Umbilical cord (tissue), 2 donors: Measurements from ENCODE around the gene NFYC. TPM values are rescaled to one million over a fixed set of nuclear protein-coding genes. Genes with fewer than 3 reads are reported as not detected.
"Not testable (repeated sequence)": the region's sequence is repeated elsewhere in the genome, so short reads cannot be mapped to it uniquely, and the experiment has no call there.

Experiments
- DNase-seq: peaks from one replicate; pipeline ENCODE4 v3.0.0-alpha.2; 2015; ENCODE audit warnings: low spot score
- total RNA-seq: library from RNA; depleted of rRNA; stranded (reverse); fragments of >200 nt; gene quantifications from one replicate; pipeline ENCODE4 v1.2.3, GENCODE V29; 2014; ENCODE audit warnings: low replicate concordance; ENCODE audit not compliant: insufficient read depth

NFYC gene
- total RNA-seq, 1 donor from 2014 or later: 38.0 TPM

- DNase-seq: peak; percentile 45
Measured at GRCh38 chr1:40665335-40666171, 26.0 kb upstream of the NFYC start, which contains the start of gene RIMS3. Gene RIMS3 (minus strand): TSS chr1:40665682. CDS start chr1:40641925, 23,757 bp downstream.

DNA sequence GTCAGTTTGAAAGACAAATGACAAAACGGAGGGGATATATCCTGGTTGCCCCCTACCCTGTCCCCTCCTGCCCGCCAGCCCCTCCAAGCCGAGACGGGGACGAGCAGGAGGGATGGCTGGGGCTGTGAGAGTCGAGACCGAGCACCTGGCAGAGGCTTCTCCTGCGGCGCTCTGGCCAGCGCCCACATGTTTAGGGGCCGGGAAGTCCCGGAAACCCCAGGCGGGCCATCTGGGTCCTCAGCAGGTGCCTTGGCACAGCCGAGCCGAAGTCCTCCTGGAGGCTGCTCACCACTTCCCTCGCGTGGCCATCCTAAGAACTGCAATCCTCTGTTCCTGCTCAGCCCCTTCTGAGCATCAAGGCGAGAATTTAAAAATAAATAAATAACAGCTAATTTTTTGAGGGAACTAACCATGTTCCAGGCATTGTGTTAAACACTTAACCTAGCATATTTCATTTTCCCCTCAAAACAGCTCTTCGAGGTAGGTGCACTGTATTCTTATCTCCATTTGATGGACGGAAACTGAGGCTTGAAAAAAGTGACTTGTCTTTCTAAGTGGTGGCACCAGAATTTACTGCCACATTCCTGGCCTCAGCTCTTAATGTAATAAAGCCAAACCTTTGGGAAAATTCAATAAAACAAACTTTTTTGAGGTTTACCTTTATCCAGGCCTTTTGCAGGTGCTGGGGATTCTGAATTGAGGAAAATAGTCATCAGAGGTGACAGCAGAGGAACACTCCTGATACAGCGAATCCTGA is 22.6 kb upstream of the NFYC start:
- DNase-seq: peak; percentile 64

GRCh38 chr1:40673452-40673851 is 18.1 kb upstream of the NFYC start:
- DNase-seq: no peak

DNA sequence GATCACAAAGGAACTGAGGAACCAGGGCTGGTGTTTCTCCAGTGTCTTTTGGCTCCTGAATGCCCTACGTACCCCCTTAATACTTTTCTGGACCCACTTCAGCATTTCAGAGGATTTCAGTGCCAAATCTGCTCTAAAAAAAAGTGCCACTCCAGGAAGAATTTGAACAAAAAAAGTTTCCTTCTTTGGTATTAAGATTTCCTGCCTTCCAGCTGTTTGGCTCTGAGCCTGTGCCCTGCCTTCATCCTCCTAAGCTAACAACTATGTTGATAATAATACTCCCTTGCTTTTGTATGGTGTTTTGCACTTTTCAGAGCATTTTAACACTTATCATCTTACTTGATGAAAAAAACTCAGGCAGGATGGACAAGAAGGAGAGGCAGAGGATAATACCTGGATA is 15.0 kb upstream of the NFYC start:
- DNase-seq: peak; percentile 50

DNA sequence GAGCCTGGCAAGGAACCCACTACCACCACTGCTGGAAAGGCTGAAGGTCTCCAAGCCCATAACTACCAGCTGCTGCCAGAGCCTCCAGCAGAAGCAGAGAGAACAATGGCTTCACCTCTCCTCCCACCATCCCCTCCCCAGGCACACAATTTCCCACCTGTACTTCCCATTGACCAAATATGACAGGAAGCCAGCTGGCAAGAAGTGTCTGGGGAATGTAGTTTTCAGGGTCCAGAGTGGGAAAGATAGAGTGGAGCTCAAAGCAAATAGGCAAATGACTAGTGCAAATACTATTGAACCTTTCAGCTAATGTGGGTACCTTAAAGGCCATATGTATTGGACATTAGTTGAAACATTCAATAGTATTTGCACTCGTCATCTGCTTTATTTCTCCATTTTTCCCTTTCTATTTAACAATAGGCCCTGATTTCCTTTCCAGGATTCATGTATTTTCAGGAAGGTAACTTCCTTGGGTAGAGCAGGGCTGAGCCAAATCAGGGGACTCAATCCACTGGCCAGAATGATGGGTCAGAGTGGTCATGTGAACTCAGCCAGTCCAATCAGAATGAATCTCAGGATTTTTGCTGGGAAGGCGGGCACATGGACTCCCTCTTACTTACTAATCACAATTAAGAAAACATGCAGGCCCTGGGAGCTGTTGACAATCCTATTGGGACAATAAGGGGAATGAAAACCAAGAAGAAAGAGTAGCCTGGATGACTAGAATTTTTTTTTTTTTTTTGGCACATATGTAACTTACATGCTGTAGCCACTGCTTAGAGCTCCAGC is 12.1 kb upstream of the NFYC start:
- no peak for DNase-seq

DNA sequence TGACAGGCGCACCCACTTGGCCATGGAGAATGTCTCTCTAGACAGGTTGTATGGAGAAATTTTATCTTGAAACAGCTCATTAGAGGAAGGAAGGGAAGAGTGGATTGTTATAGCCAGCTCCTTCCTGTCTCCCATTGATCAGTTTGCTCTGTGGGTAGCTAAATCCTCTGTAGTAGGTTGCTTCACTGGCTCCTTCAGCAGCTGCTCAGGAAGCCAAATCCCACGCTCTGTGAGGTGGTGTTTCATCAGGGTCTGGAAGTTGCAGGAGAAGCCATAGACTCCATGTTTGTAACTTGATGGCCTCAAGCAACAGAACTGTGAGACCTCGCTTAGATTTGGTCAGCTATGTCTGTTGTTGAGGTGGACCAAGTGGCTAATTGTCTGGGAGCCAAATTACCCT is 6.8 kb upstream of the NFYC start:
- no peak for DNase-seq

DNA sequence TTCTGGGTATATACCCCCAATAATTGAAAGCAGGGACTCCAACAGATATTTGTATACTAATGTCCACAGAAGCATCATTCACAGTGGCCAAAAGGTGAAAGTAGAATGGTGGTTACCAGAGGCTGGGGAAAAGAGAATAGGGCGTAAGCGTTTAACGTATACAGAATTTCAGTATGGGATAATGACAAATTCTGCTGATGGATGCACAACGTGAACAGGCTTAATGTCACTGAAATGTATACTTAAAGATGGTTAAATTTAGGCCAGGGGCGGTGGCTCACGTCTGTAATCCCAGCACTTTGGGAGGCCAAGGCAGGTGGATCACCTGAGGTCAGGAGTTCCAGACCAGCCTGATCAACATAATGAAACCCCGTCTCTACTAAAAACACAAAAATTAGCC is 4.4 kb upstream of the NFYC start:
- no peak for DNase-seq

DNA sequence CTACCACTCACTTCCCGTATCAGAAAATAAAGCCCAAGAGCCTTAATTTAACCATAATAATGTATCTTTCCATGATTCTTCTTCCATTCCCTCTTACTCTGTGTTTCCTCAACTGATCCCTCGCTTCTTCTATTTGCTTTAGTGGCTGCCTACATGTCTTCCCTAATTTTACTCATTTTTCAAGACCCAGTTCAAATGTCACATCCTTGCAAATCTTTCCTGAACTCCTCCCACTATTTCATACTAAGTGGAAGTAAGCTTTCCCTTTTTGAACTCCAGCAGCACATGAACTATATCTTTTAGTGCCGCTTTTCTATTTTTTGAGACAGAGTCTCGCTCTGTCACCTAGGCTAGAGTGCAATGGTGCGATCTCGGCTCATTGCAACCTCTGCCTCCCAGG is 3.8 kb upstream of the NFYC start:
- DNase-seq: no peak

DNA sequence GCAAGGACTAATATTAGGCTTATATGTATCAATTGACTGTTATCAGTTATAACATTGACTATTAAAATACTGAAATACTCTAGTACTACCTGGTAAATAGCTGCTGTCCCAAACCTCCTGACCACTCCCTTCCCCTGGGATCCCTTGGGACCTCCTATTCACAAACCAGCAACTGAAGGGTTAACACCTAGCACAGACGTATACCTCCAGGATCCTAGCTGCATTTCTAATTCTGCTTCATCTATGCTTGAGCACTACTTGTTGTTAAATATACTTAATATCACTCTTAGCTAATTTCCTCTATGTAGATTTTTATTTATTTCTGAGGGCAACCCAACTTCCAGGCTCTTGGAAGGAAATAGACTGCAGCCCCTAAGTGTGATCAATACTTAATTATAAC is 1.8 kb upstream of the NFYC start:
- DNase-seq: no peak

GRCh38 chr1:40690771-40691537 is 550 bp upstream of the NFYC start:
- no peak for DNase-seq

DNA sequence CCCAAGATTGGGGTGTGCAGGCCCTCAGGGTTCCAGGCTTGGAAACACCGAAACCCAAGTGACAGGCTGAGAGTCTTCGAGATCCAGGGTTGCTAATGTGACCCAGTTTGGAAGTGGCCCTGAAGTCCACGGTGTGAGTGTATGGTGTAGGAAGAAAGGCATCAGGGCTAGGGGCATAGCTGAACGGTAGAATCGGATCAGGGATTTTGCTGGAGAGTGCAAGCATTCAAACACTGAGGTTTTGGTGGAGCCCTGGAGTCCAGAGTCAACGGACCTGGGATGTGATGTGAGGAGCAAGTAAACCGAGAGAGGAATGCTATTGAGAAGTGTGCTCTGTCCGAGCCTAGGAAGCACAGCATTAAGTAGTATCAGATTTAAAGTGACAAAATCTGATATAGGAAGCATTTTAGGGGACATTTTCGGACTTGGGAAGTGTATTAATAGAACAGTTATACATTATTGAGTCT is 958 bp downstream of the NFYC start:
- no peak for DNase-seq

- DNase-seq: no peak
Measured at GRCh38 chr1:40693425-40693824, 1.9 kb downstream of the NFYC start.

DNA sequence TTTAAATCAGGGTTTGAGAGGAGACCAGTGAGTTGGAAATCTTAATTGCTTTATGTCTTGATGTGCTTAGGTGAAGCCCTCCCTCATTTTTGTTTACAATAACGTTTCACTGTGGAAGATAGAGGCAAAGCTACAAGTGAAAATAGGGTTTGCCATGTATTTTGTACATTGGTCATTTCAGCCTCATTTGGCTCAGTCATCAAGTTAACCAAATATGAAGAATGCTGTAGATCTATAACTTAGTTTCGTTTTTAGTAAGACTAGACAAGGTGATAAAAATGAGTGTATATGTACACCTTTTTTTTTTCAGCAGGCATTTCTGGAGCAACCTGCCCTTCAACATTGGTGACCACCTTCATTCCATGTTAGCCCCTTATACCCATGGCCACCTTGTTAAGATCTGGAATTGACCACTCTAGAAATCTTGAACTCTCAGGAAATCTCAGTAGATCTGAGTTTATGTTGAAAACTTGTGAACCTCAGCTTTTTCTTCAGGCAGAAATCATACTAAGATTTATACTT is 2.9 kb downstream of the NFYC start:
- DNase-seq: no peak

GRCh38 chr1:40696294-40696693 is 4.8 kb downstream of the NFYC start:
- no peak for DNase-seq

DNA sequence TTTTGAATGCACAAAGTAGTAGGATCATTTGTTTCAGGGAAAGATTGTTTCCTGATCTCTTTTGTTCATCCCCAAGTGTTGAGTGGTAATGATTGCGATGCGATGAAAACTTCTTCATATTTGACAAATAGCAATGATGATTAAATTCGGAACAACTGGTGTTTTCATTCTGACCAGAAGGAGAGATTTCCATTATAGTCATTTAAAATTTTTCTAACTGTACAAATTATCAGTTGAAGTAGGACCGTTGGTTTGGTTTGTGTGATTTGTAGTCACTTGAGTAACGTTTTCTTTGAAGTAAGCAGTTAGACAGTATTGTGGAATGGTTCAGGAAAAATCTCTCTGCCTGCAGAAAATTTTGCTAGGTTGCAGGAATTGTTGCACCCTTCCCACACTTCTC is 5.9 kb downstream of the NFYC start:
- DNase-seq: no peak

- no peak for DNase-seq
Measured at GRCh38 chr1:40699787-40700186, 8.3 kb downstream of the NFYC start.

GRCh38 chr1:40701684-40702083 is 10.2 kb downstream of the NFYC start:
- no peak for DNase-seq

- DNase-seq: not testable (repeated sequence)
Measured at GRCh38 chr1:40702810-40703209, 11.3 kb downstream of the NFYC start.

- DNase-seq: no peak
Measured at GRCh38 chr1:40703316-40703715, 11.8 kb downstream of the NFYC start.

- no peak for DNase-seq
Measured at GRCh38 chr1:40704817-40705733, 13.6 kb downstream of the NFYC start.
